Stimulated activated effector memory CD8-positive, alpha-beta T cell treated with anti-CD3 and anti-CD28 coated beads, Interleukin-12 subunit alpha, Interleukin-12 subunit beta, amount 100 ng/mL, for 72 hours (primary cell): Measurements from ENCODE around the gene PLCB2.

ENCODE experiments used
- ATAC-seq: fragments of 150-1000 bp; cut with Tn5 transposase; 2 replicates; pipeline ENCODE4 v1.10.0; 2021
- DNase-seq, 2 donors: peaks; one replicate each; pipeline ENCODE4 v3.0.0; 2021 to 2022; ENCODE audit warnings: low spot score in 2 of 2
- H3K27ac Mint-ChIP-seq: one replicate; pipeline ENCODE4 v1.8.0; 2022; ENCODE audit warnings: mild to moderate bottlenecking, mixed read lengths
- H3K36me3 Mint-ChIP-seq: one replicate; pipeline ENCODE4 v1.8.0; 2022; ENCODE audit warnings: mild to moderate bottlenecking, mixed read lengths
- H3K4me1 Mint-ChIP-seq: one replicate; pipeline ENCODE4 v1.8.0; 2022; ENCODE audit warnings: mixed read lengths
- H3K4me3 Mint-ChIP-seq: one replicate; pipeline ENCODE4 v1.8.0; 2022; ENCODE audit warnings: mild to moderate bottlenecking, mixed read lengths
- H3K9me3 Mint-ChIP-seq: one replicate; pipeline ENCODE4 v1.8.0; 2022; ENCODE audit warnings: mixed read lengths

Gene PLCB2

GRCh38 chr15:40307421-40308211 lies at the start of gene PLCB2:
PLCB2 (minus strand) TSS chr15:40307935; CDS start chr15:40307672, 263 bp downstream.
- peak within 1 kb of the TSS; percentile 96 for H3K27ac Mint-ChIP-seq
- DNase-seq (peak; percentile 54 to 84), ATAC-seq (peak; percentile 84)
- H3K36me3 Mint-ChIP-seq = peaks cover 23% of the 10 kb centered on the region
- H3K4me3 Mint-ChIP-seq = peak within 1 kb of the TSS; percentile 92
- no peaks in the 10 kb centered on the region for H3K9me3 Mint-ChIP-seq
- peaks cover 58% of the 10 kb centered on the region for H3K4me1 Mint-ChIP-seq

- H3K4me3 Mint-ChIP-seq = peak overlapping the region; percentile 76
- H3K36me3 Mint-ChIP-seq = peaks cover 8% of the 10 kb centered on the region
- ATAC-seq = no peak
- H3K4me1 Mint-ChIP-seq = peaks cover 11% of the 10 kb centered on the region
- H3K9me3 Mint-ChIP-seq = no peaks in the 10 kb centered on the region
- no peak overlapping the region for H3K27ac Mint-ChIP-seq
- DNase-seq = no peak
Measured at GRCh38 chr15:40357246-40357645, 49.5 kb upstream of the PLCB2 start.

- Mint-ChIP-seq H3K27ac (no peak overlapping the region), H3K4me1 (peaks cover 11% of the 10 kb centered on the region), H3K9me3 (no peaks in the 10 kb centered on the region), H3K36me3 (peaks cover 8% of the 10 kb centered on the region), H3K4me3 (no peak overlapping the region)
- ATAC-seq (no peak), DNase-seq (no peak)
Measured at GRCh38 chr15:40355976-40356585, 48.3 kb upstream of the PLCB2 start.

GRCh38 chr15:40354408-40355171 lies 46.9 kb upstream of the PLCB2 start:
- Mint-ChIP-seq H3K4me3 (no peak overlapping the region), H3K9me3 (no peaks in the 10 kb centered on the region), H3K27ac (no peak overlapping the region), H3K4me1 (peaks cover 11% of the 10 kb centered on the region), H3K36me3 (peaks cover 8% of the 10 kb centered on the region)
- DNase-seq (no peak), ATAC-seq (no peak)

GRCh38 chr15:40353697-40354096 lies 46.0 kb upstream of the PLCB2 start:
- ATAC-seq (no peak), DNase-seq (no peak)
- Mint-ChIP-seq H3K9me3 (no peaks in the 10 kb centered on the region), H3K4me3 (no peak overlapping the region), H3K36me3 (peaks cover 6% of the 10 kb centered on the region), H3K27ac (no peak overlapping the region), H3K4me1 (peaks cover 4% of the 10 kb centered on the region)

- DNase-seq (no peak), ATAC-seq (no peak)
- Mint-ChIP-seq H3K9me3 (no peaks in the 10 kb centered on the region), H3K36me3 (no peaks in the 10 kb centered on the region), H3K4me1 (no peaks in the 10 kb centered on the region), H3K27ac (no peak overlapping the region), H3K4me3 (no peak overlapping the region)
Measured at GRCh38 chr15:40352281-40352901, 44.7 kb upstream of the PLCB2 start.

GRCh38 chr15:40349163-40349562 lies 41.4 kb upstream of the PLCB2 start:
- Mint-ChIP-seq H3K27ac (peak overlapping the region; percentile 10), H3K4me1 (no peaks in the 10 kb centered on the region), H3K4me3 (no peak overlapping the region), H3K36me3 (no peaks in the 10 kb centered on the region), H3K9me3 (no peaks in the 10 kb centered on the region)
- DNase-seq (no peak), ATAC-seq (no peak)

GRCh38 chr15:40348474-40348870 lies 40.7 kb upstream of the PLCB2 start:
- Mint-ChIP-seq H3K4me3 (no peak overlapping the region), H3K4me1 (peaks cover 4% of the 10 kb centered on the region), H3K9me3 (no peaks in the 10 kb centered on the region), H3K27ac (peak overlapping the region; percentile 10), H3K36me3 (no peaks in the 10 kb centered on the region)
- ATAC-seq (no peak), DNase-seq (no peak)

GRCh38 chr15:40347559-40348473 lies 40.1 kb upstream of the PLCB2 start:
- Mint-ChIP-seq H3K4me1 (peaks cover 5% of the 10 kb centered on the region), H3K36me3 (no peaks in the 10 kb centered on the region), H3K27ac (peak overlapping the region; percentile 30), H3K9me3 (no peaks in the 10 kb centered on the region), H3K4me3 (no peak overlapping the region)
- no peak for ATAC-seq
- no peak for DNase-seq

GRCh38 chr15:40346579-40347558 lies 39.1 kb upstream of the PLCB2 start:
- Mint-ChIP-seq H3K36me3 (no peaks in the 10 kb centered on the region), H3K4me1 (peaks cover 5% of the 10 kb centered on the region), H3K27ac (peak overlapping the region; percentile 30), H3K4me3 (no peak overlapping the region), H3K9me3 (no peaks in the 10 kb centered on the region)
- DNase-seq (no peak), ATAC-seq (no peak)

GRCh38 chr15:40345867-40346578 lies 38.3 kb upstream of the PLCB2 start:
- Mint-ChIP-seq H3K4me3 (no peak overlapping the region), H3K4me1 (peaks cover 5% of the 10 kb centered on the region), H3K9me3 (no peaks in the 10 kb centered on the region), H3K36me3 (no peaks in the 10 kb centered on the region), H3K27ac (no peak overlapping the region)
- DNase-seq (no peak), ATAC-seq (no peak)

- Mint-ChIP-seq H3K9me3 (no peaks in the 10 kb centered on the region), H3K4me3 (no peak overlapping the region), H3K27ac (no peak overlapping the region), H3K36me3 (no peaks in the 10 kb centered on the region), H3K4me1 (peaks cover 5% of the 10 kb centered on the region)
- DNase-seq (no peak), ATAC-seq (no peak)
Measured at GRCh38 chr15:40345225-40345866, 37.6 kb upstream of the PLCB2 start.
